Subcutaneous adipose tissue (tissue), 4 donors: Measurements from ENCODE around the gene RRAS2. TPM values are rescaled to one million over a fixed set of nuclear protein-coding genes. Genes with fewer than 3 reads are reported as not detected.

Experiments used
- CTCF ChIP-seq: fragments of 450-650 bp; IDR thresholded peaks from one replicate; pipeline ENCODE4 v1.5.1; 2016; ENCODE audit warnings: low read depth, mild to moderate bottlenecking, control low read depth, antibody characterized with exemption, moderate library complexity
- total RNA-seq, 4 donors: library from RNA; depleted of rRNA; stranded (reverse); fragments of >200 nt; gene quantifications; one replicate each; pipeline ENCODE4 v1.1.0, GENCODE V29; 2016

The RRAS2 gene
- total RNA-seq, 4 donors from 2014 or later, result 56.9 to 95.4 (median 64.6) TPM

GRCh38 chr11:14300661-14301304, 58.2 kb downstream of the RRAS2 start:
- TF ChIP-seq CTCF, result no peak

- no peak for TF ChIP-seq CTCF
Measured at GRCh38 chr11:14299921-14300320, 59.1 kb downstream of the RRAS2 start.

- TF ChIP-seq CTCF, result no peak
Measured at GRCh38 chr11:14290422-14290821, 68.6 kb downstream of the RRAS2 start.

GRCh38 chr11:14288189-14288935, 70.6 kb downstream of the RRAS2 start:
- TF ChIP-seq CTCF, result no peak

GRCh38 chr11:14275076-14275475, 83.9 kb downstream of the RRAS2 start:
- no peak for TF ChIP-seq CTCF

- no peak for TF ChIP-seq CTCF
Measured at GRCh38 chr11:14273895-14274294, 85.1 kb downstream of the RRAS2 start.

- no peak for TF ChIP-seq CTCF
Measured at GRCh38 chr11:14270690-14271542, 88.1 kb downstream of the RRAS2 start.
